NCI-H345 treated with DMSO at 0.1 percent for 48 hours (cell line): ENCODE data around the gene MED23.

ENCODE experiments used
- DNase-seq: peaks from one replicate; lab custom pipeline; 2025; ENCODE audit not compliant: unreplicated experiment; lab: John Stamatoyannopoulos, UW

The MED23 gene

GRCh38 chr6:131640576-131640975, 12.5 kb upstream of the MED23 start:
- DNase-seq: no peak

GRCh38 chr6:131640100-131640499, 12.1 kb upstream of the MED23 start:
- DNase-seq: no peak

- no peak for DNase-seq
Observed at GRCh38 chr6:131638013-131638412, 10.0 kb upstream of the MED23 start.

- DNase-seq: no peak
Observed at GRCh38 chr6:131636880-131637792, 9.1 kb upstream of the MED23 start, which contains the start of gene ENPP3. Gene ENPP3, plus strand, starts transcription at chr6:131637302. Its CDS starts 83 bp downstream, at chr6:131637385.

- DNase-seq: peak; percentile 75
Observed at GRCh38 chr6:131635384-131636340, 7.6 kb upstream of the MED23 start.

- DNase-seq: no peak
Observed at GRCh38 chr6:131631625-131632289, 3.7 kb upstream of the MED23 start.

- DNase-seq: no peak
Observed at GRCh38 chr6:131629651-131630050, 1.6 kb upstream of the MED23 start.

GRCh38 chr6:131628726-131629125, 684 bp upstream of the MED23 start:
- DNase-seq: no peak

GRCh38 chr6:131615275-131615674, 12.8 kb downstream of the MED23 start:
- DNase-seq: no peak

GRCh38 chr6:131613296-131613925, 14.6 kb downstream of the MED23 start:
- no peak for DNase-seq

- DNase-seq: no peak
Observed at GRCh38 chr6:131602781-131603312, 25.2 kb downstream of the MED23 start.

GRCh38 chr6:131600716-131601115, 27.3 kb downstream of the MED23 start:
- no peak for DNase-seq

GRCh38 chr6:131597446-131597845, 30.6 kb downstream of the MED23 start:
- no peak for DNase-seq

- DNase-seq: no peak
Observed at GRCh38 chr6:131594074-131594473, 34.0 kb downstream of the MED23 start.

- no peak for DNase-seq
Observed at GRCh38 chr6:131592935-131593334, 35.1 kb downstream of the MED23 start.

- no peak for DNase-seq
Observed at GRCh38 chr6:131588643-131589042, 39.4 kb downstream of the MED23 start.

- DNase-seq: no peak
Observed at GRCh38 chr6:131587909-131588308, 40.1 kb downstream of the MED23 start.

- DNase-seq: no peak
Observed at GRCh38 chr6:131586543-131586942, 41.5 kb downstream of the MED23 start.

- no peak for DNase-seq
Observed at GRCh38 chr6:131581523-131581922, 46.5 kb downstream of the MED23 start.

GRCh38 chr6:131575834-131576478, 52.1 kb downstream of the MED23 start:
- no peak for DNase-seq
